ENCODE data around the gene CYP51A1.

- TF ChIP-seq, protein P1, sequence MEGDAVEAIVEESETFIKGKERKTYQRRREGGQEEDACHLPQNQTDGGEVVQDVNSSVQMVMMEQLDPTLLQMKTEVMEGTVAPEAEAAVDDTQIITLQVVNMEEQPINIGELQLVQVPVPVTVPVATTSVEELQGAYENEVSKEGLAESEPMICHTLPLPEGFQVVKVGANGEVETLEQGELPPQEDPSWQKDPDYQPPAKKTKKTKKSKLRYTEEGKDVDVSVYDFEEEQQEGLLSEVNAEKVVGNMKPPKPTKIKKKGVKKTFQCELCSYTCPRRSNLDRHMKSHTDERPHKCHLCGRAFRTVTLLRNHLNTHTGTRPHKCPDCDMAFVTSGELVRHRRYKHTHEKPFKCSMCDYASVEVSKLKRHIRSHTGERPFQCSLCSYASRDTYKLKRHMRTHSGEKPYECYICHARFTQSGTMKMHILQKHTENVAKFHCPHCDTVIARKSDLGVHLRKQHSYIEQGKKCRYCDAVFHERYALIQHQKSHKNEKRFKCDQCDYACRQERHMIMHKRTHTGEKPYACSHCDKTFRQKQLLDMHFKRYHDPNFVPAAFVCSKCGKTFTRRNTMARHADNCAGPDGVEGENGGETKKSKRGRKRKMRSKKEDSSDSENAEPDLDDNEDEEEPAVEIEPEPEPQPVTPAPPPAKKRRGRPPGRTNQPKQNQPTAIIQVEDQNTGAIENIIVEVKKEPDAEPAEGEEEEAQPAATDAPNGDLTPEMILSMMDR (IDR thresholded peaks at IDR 0.05; ENCODE audit: insufficient read depth, low read length) = peak; percentile 77
- TF ChIP-seq, protein P2, sequence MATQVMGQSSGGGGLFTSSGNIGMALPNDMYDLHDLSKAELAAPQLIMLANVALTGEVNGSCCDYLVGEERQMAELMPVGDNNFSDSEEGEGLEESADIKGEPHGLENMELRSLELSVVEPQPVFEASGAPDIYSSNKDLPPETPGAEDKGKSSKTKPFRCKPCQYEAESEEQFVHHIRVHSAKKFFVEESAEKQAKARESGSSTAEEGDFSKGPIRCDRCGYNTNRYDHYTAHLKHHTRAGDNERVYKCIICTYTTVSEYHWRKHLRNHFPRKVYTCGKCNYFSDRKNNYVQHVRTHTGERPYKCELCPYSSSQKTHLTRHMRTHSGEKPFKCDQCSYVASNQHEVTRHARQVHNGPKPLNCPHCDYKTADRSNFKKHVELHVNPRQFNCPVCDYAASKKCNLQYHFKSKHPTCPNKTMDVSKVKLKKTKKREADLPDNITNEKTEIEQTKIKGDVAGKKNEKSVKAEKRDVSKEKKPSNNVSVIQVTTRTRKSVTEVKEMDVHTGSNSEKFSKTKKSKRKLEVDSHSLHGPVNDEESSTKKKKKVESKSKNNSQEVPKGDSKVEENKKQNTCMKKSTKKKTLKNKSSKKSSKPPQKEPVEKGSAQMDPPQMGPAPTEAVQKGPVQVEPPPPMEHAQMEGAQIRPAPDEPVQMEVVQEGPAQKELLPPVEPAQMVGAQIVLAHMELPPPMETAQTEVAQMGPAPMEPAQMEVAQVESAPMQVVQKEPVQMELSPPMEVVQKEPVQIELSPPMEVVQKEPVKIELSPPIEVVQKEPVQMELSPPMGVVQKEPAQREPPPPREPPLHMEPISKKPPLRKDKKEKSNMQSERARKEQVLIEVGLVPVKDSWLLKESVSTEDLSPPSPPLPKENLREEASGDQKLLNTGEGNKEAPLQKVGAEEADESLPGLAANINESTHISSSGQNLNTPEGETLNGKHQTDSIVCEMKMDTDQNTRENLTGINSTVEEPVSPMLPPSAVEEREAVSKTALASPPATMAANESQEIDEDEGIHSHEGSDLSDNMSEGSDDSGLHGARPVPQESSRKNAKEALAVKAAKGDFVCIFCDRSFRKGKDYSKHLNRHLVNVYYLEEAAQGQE (IDR thresholded peaks at IDR 0.05; ENCODE audit: insufficient replicate concordance, low read depth) = no peak
- TF ChIP-seq GABPA (IDR thresholded peaks at IDR 0.05; ENCODE audit: low read depth) = no peak
Observed at GRCh38 chr7:92178928-92179924, 44.9 kb upstream of the CYP51A1 start, which contains the start of gene LRRD1.
